GM21619 (cell line): ENCODE results near the gene GPSM1.

Experiments used
- ATAC-seq: cut with Tn5 transposase; IDR thresholded peaks from one replicate; pipeline ENCODE4 v1.9.1; 2021; ENCODE audit not compliant: unreplicated experiment

GPSM1 gene

GRCh38 chr9:136358888-136359287 lies 31.5 kb downstream of the GPSM1 start:
- no peak for ATAC-seq

GRCh38 chr9:136359774-136360718 lies 32.7 kb downstream of the GPSM1 start:
- no peak for ATAC-seq

GRCh38 chr9:136361047-136361753 lies 33.9 kb downstream of the GPSM1 start:
- no peak for ATAC-seq

DNA sequence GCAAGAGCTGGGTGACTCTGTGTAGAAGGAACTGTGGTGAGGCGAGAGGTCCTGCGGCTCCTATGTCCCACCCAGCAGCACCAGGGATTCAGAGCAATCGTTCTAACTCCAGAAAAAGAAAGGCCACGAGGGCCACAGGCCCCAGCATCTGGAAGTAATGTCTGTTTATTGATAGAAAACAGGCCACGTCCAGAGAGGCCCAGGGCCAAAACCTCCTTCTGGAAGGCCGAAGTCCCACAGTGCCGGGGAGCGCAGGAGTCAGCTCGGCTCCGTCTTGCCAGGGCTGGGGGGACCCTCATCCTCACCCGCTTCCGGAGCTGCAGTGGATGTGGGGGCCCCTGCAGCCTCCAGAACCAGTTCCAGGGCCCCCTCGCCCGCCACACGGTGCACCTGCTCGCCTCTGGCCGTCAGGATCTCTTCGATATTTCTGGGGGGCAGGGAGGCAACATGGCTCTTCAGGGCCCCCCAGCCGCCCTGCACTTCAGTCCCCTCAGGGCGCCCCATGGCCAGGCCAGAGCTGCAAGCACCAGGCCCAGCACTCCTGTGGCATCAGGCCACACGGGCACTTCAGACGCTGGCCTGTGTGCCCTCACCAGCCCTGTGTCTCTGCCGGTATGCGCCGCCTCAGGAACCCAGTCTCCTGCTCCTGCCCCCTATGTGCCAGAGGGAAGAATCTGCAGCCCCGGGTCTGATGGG lies 34.6 kb downstream of the GPSM1 start:
- no peak for ATAC-seq

- no peak for ATAC-seq
Measured at GRCh38 chr9:136362450-136362784, 35.1 kb downstream of the GPSM1 start.

- peak; percentile 71 for ATAC-seq
Measured at GRCh38 chr9:136363106-136363948, 36.0 kb downstream of the GPSM1 start, which contains the start of gene DNLZ. Gene DNLZ (minus strand): TSS chr9:136363744. CDS start chr9:136363714, 30 bp downstream.

DNA sequence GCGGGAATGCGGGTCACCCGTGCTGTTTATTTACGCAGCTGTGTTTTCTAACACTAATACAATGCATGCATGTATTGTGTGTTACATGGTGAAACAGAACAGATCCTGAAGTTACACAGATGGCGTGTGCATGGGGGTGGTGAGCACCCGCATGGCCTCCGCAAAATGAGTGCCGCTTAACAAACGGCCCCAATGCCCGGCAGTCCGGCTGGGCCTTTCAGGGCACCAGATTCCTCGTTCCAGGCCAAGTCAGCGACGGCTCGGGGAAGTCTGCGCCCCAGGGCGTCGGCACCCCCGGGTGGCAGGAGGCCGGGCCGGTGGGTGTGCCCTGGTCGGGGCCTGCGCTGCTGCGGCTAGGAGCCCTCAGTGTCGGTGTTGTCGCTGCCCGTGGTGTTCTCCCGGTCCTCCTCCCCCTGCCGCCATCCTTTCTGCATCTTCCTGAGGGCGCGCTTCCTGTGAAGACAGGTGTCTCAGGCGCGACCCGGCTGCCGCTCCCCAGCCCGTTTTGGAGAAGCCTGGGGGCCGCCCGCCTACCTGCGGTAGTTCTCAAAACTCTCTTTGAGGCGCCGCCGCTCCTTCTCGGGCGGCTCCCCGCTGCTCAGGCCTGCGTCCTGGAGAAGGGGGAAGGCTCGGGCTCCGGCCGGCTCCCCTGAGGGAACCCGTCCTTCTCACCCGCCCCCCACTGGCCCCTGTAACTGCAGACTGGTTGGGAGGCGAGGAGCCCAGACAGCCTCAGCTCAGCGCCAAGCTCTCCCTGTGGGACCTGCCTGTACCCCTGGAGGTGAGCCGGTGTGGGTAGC lies 36.8 kb downstream of the GPSM1 start:
- ATAC-seq = no peak

DNA sequence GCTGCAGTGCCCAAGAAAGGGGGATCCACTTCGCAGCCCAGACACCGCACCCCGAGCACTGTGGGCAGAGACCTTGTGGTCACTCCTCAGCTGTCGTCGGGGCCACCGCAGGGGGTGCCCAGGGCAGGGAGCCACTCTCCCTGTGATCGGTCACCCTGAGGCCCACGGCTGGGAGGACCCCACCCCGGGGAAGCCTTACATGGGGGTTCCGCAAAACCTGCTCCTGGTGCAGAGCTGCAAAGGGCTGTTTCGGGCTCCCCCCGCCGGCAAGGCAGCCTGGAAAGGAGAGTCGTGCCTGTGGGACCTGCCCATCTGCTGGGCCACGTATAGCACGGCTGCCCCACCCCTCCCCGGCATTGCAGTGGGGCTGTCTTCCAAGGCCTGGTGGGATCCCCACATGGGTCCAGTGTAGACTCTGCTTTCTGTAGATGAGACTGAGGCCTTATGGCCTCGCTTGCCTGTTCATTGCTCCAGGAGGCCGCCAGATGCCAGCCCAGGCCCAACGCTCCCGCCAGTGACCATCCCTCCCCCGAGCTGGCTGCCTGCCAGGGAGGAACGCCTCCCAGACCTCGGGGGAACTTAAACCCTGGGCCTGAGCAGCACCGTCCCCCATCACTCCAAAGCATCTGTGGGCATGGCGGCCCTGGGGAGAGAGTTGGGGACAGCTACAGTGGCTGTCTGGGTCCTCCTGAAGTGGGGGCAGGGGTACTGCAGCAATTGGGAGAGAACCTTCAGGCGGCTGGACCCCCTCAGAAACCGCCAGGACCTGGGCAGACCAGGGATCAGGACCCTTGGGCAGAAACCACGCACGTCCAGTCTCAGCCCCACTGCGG lies 37.8 kb downstream of the GPSM1 start:
- ATAC-seq = no peak

DNA sequence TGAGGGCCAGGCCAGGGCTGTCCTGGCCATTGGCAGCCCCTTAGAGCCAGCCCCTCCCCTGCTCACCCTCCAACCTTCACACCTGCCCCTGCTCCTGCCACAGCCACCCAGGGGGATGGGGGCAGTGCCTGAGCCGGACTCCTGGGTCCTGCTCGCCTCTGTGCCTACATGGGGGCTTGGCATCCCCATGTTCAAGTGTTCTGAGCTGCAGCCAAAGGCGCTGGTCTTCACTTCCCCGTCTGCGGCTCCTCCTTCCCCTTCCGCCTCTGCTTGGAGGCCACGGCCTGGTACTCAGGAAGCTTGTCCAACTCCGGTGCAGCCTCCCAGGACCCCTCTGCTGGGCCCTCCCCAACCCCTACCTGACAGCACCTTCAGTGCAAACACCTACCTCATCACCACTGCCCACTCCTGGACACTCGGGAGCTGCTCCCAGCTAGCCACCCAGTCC lies 38.5 kb downstream of the GPSM1 start:
- ATAC-seq = no peak

- no peak for ATAC-seq
Measured at GRCh38 chr9:136366826-136367225, 39.5 kb downstream of the GPSM1 start.

GRCh38 chr9:136367296-136368145 lies 40.2 kb downstream of the GPSM1 start:
- ATAC-seq = no peak

GRCh38 chr9:136368190-136368589 lies 40.9 kb downstream of the GPSM1 start:
- ATAC-seq = no peak

DNA sequence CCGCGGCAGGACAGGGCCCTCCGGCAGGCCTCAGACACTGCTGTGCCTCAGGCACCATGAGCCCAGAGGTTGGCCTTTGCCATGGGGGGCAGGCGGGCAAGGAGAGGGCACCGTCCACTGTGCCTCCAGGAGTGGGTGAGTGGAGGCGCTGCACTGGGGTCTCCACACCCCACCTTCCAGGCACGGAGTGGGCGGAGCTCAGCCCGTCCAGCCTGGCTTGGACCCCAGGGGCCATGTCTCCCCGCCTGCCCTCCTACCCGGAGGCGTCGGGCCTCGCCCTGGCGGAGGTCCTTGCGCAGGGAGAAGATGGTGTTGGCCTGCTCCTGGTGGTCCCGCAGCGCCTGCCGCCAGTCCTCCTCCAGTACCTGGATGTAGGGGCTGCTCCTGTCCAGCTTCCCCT lies 42.7 kb downstream of the GPSM1 start:
- ATAC-seq = no peak

GRCh38 chr9:136370687-136371532 lies 43.6 kb downstream of the GPSM1 start:
- ATAC-seq = no peak

DNA sequence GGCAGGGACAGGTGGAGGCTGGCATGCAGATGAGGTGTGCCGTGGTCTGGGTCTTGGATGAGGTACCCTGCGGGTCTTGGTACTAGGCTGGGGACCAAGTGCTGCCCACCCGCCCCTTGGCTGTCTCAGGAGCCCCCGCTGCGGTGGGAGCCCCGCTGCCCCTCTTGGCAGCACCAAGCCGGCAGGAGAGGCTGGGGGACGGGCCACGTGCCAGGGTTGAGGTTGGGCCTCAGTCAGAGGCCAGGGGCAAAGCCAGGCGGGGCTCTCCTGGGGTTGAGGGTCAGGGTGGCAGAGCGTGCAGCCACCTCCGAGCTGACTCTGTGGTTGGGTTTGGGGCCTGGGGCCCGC lies 44.2 kb downstream of the GPSM1 start:
- ATAC-seq = no peak

- no peak for ATAC-seq
Measured at GRCh38 chr9:136372006-136372405, 44.7 kb downstream of the GPSM1 start.
